AG08395 (cell line): ENCODE data around the gene PZP.

Experiments used
- DNase-seq: peaks from one replicate; pipeline ENCODE4 v3.0.0; 2012; ENCODE audit warnings: mixed read lengths, low spot score

The PZP gene

GRCh38 chr12:9124383-9125031 is 83.7 kb downstream of the PZP start:
- no peak for DNase-seq

- no peak for DNase-seq
Observed at GRCh38 chr12:9123781-9124382, 84.3 kb downstream of the PZP start.

- no peak for DNase-seq
Observed at GRCh38 chr12:9122091-9122609, 86.0 kb downstream of the PZP start.

GRCh38 chr12:9120487-9121184 is 87.6 kb downstream of the PZP start:
- DNase-seq = no peak

GRCh38 chr12:9118158-9118557 is 90.0 kb downstream of the PZP start:
- DNase-seq = no peak

GRCh38 chr12:9115731-9116559 is 92.2 kb downstream of the PZP start, which contains the start of gene A2M:
TSS of gene A2M (minus strand) at chr12:9115919. CDS start at chr12:9115849, 70 bp downstream.
- DNase-seq = no peak

- DNase-seq = no peak
Observed at GRCh38 chr12:9114946-9115345, 93.2 kb downstream of the PZP start.

GRCh38 chr12:9113987-9114309 is 94.2 kb downstream of the PZP start:
- DNase-seq = no peak

- no peak for DNase-seq
Observed at GRCh38 chr12:9113296-9113986, 94.8 kb downstream of the PZP start.

- DNase-seq = no peak
Observed at GRCh38 chr12:9112076-9112853, 95.9 kb downstream of the PZP start.

GRCh38 chr12:9111525-9111924 is 96.7 kb downstream of the PZP start:
- DNase-seq = no peak

GRCh38 chr12:9109737-9110491 is 98.3 kb downstream of the PZP start:
- DNase-seq = no peak

- DNase-seq = no peak
Observed at GRCh38 chr12:9109213-9109522, 99.0 kb downstream of the PZP start.

- no peak for DNase-seq
Observed at GRCh38 chr12:9108504-9109212, 99.5 kb downstream of the PZP start.

GRCh38 chr12:9107542-9107873 is 100.7 kb downstream of the PZP start:
- DNase-seq = no peak

GRCh38 chr12:9106610-9107541 is 101.3 kb downstream of the PZP start:
- DNase-seq = no peak

- no peak for DNase-seq
Observed at GRCh38 chr12:9106067-9106466, 102.1 kb downstream of the PZP start.

- no peak for DNase-seq
Observed at GRCh38 chr12:9104767-9105423, 103.3 kb downstream of the PZP start.
